Measurements from ENCODE around the gene DAPK2.

DNA sequence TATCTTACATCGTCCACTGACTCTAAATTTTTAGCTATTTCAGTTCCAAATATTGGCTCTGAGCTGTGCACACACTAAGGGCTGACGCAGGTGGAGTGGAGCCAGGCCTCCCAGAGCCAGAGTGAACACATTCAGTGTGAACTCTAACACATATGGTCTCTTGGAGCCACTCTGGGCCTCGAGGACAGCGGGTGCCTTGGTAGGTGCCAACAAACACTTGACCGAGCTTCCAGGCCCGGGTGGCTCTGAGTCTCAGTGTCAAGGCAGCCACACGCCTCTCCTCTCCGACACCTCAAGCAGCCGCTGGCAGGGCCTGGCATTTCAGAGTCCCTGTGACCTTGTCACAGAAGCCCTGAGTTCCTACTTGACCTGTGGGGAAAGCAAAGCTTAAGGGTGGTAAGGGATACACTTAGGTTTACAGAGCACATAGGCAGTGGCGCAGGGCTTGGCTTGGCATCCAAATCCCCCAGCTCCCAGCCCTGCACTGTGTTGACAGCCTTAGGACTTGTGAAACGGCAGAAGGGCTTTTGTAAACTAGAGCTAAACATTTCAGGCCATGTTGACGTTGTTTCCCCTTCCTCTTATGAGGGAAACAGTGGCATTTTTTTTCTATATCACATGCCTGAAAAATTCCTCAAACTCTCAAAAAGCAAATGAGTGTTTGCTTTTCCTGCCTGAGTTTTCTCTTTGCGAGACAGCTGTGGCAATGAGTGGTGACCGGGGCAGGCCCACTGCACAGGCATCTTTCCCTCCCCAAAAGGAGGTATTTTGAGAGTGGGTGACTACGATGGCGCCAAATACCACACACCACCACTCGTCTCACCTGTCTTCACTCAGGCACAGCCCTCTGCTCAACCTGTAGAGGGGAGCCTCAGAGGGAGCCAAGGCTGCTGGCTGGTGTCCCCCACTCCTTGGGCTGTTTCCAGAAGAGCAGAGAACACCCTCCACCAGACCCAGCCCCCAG, 60.8 kb downstream of the DAPK2 start:
- TF ChIP-seq, protein P1, sequence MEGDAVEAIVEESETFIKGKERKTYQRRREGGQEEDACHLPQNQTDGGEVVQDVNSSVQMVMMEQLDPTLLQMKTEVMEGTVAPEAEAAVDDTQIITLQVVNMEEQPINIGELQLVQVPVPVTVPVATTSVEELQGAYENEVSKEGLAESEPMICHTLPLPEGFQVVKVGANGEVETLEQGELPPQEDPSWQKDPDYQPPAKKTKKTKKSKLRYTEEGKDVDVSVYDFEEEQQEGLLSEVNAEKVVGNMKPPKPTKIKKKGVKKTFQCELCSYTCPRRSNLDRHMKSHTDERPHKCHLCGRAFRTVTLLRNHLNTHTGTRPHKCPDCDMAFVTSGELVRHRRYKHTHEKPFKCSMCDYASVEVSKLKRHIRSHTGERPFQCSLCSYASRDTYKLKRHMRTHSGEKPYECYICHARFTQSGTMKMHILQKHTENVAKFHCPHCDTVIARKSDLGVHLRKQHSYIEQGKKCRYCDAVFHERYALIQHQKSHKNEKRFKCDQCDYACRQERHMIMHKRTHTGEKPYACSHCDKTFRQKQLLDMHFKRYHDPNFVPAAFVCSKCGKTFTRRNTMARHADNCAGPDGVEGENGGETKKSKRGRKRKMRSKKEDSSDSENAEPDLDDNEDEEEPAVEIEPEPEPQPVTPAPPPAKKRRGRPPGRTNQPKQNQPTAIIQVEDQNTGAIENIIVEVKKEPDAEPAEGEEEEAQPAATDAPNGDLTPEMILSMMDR (conservative IDR thresholded peaks at IDR 0.05; ENCODE audit: low read length), result no peak
- TF ChIP-seq EZH2phosphoT487 (IDR thresholded peaks at IDR 0.05; ENCODE audit: borderline replicate concordance), result no peak

Data from Loucy (cell line).